LNCaP clone FGC (cell line): ENCODE results near the gene HIPK4.

Experiments
- DNase-seq: peaks from one replicate; pipeline ENCODE4 v3.0.0-alpha.2; 2011; ENCODE audit warnings: low read depth
- H3K4me3 ChIP-seq: 2 replicates; pipeline ENCODE4 v1.5.1; 2011; ENCODE audit warnings: mild to moderate bottlenecking, low read depth, low read length, control low read depth
- CTCF ChIP-seq: IDR thresholded peaks from 2 replicates; pipeline ENCODE4 v1.5.1; 2012; ENCODE audit warnings: mild to moderate bottlenecking; ENCODE audit not compliant: control insufficient read depth, insufficient read depth; ENCODE audit errors: extremely low read depth

Gene HIPK4

DNA sequence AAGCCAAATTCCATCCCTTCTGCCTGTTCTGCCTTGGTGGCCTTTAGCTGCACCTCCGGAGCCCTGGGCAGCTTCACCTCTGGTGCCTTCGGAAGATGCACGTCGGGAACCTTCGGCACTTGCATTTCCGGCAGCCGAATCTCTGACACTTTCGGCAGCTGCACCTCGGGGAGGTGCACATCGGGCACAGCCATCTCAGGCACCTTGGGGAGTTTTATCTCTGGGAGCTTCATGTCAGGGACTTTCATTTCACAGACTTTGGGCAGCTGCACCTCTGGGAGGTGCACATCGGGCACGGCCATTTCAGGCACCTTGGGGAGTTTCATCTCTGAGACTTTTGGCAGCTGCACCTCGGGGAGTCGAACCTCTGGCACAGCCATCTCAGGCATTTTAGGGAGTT lies 6.0 kb upstream of the HIPK4 start:
- DNase-seq = no peak
- TF ChIP-seq CTCF = no peak
- H3K4me3 ChIP-seq = no peak overlapping the region

DNA sequence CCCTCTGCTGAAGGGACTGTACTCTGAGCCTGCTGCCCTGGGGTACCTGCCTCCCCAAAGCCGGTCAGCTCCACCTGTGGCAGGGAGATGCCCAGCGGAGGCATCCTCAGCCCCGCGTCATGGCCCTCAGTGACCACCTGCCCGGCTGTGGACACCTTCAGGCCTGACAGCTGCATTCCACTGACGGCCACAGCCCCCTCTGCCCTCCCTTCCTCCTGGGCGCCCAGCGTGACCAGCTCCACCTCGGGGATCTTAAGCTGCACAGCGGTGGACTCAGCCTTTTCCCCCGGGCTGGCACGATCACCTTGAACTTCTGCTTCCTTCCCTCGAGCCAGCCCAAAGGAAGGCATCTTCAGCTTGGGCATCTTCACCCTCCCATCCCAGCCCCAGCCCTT lies 4.8 kb upstream of the HIPK4 start:
- no peak for TF ChIP-seq CTCF
- DNase-seq = no peak
- no peak overlapping the region for H3K4me3 ChIP-seq

- no peak overlapping the region for H3K4me3 ChIP-seq
- no peak for DNase-seq
- TF ChIP-seq CTCF = no peak
Measured at GRCh38 chr19:40393894-40394815, 4.2 kb upstream of the HIPK4 start.

GRCh38 chr19:40392894-40393517 lies 3.0 kb upstream of the HIPK4 start:
- no peak overlapping the region for H3K4me3 ChIP-seq
- TF ChIP-seq CTCF = peak; percentile 59
- DNase-seq = peak; percentile 36

GRCh38 chr19:40392123-40392522 lies 2.1 kb upstream of the HIPK4 start:
- H3K4me3 ChIP-seq = no peak overlapping the region
- DNase-seq = no peak
- no peak for TF ChIP-seq CTCF

DNA sequence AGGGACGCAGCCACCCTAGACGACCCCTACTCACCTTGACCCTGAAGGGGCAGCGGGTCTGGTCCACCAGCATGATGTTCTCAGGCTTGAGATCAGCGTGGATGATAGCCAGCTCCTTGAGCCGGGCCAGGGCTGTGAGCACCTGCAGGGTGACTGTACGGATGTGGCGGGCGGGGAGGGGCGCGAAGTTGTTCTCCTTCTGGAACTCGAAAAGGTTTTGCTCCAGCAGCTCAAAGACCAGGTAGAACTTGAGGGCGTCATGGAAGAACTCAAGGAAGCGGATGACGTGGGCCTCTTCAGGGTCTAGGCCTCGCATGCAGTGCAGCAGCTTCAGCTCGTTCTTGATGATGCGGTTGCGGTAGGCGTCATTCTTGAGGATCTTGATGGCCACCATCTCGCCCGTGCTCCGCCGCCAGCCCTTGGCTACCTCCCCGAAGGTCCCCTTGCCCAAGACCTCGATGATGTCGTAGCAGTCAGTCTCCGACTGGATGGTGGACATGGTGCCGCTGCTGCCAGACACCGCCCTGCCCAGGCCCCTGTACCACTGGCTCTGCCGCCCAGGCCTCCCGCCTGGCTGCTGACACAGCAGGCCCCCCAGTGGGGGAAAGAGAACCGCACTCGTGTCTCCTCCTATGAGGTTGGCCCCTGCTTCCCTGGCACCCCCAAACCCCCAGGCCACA lies 437 bp downstream of the HIPK4 start:
- DNase-seq = no peak
- TF ChIP-seq CTCF = no peak
- no peak overlapping the region for H3K4me3 ChIP-seq
